ENCODE data around the gene CTNNAL1.
"Not testable (repeated sequence)": the region's sequence is repeated elsewhere in the genome, so short reads cannot be mapped to it uniquely, and the experiment has no call there.

DNA sequence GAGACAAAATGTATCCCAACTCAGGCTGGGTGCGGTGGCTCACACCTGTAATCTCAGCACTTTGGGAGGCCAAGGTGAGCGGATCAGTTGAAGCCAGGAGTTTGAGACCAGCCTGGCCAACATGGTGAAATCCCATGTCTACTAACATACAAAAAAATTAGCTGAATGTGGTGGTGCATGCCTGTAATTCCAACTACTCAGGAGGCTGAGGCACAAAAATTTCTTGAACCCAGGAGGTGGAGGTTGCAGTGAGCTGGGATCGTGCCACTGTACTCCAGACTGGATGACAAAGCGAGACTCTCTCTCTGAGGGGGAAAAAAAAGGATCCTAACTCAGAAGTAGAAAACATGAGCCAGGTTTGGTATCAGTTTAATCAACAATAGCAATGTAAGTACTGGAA is 39.8 kb upstream of the CTNNAL1 start:
- not testable (repeated sequence) for TF ChIP-seq CTCF (IDR thresholded peaks at IDR 0.05; ENCODE audit: poor library complexity, severe bottlenecking); RAD21 (conservative IDR thresholded peaks at IDR 0.05); REST (IDR thresholded peaks at IDR 0.05; ENCODE audit: borderline replicate concordance); EP300 (conservative IDR thresholded peaks at IDR 0.05; ENCODE audit: poor library complexity, severe bottlenecking); POLR2AphosphoS5 (IDR thresholded peaks at IDR 0.05); EZH2 (IDR thresholded peaks at IDR 0.05; ENCODE audit: borderline replicate concordance, insufficient read depth, low read length, poor library complexity, severe bottlenecking); TAF1 (IDR thresholded peaks at IDR 0.05; ENCODE audit: low read depth)
